Progenitor cell of endocrine pancreas (in vitro differentiated cells): Measurements from ENCODE around the gene SCARF2. TPM values are rescaled to one million over a fixed set of nuclear protein-coding genes. Genes with fewer than 3 reads are reported as not detected.
"Not testable (repeated sequence)": the region's sequence is repeated elsewhere in the genome, so short reads cannot be mapped to it uniquely, and the experiment has no call there.

Experiments used
- DNase-seq: peaks from one replicate; pipeline ENCODE4 v3.0.0; 2021; ENCODE audit warnings: low spot score; ENCODE audit not compliant: unreplicated experiment
- H3K27ac Mint-ChIP-seq: 2 replicates; pipeline ENCODE4 v1.8.0; 2021; ENCODE audit warnings: mild to moderate bottlenecking, moderate library complexity, mixed read lengths
- H3K27me3 Mint-ChIP-seq: 2 replicates; pipeline ENCODE4 v1.8.0; 2021; ENCODE audit warnings: mixed read lengths
- H3K36me3 Mint-ChIP-seq: 2 replicates; pipeline ENCODE4 v1.8.0; 2022; ENCODE audit warnings: mixed read lengths; ENCODE audit not compliant: insufficient read depth
- H3K4me1 Mint-ChIP-seq: 2 replicates; pipeline ENCODE4 v1.8.0; 2021; ENCODE audit warnings: low read depth, mixed read lengths
- H3K4me3 Mint-ChIP-seq: 2 replicates; pipeline ENCODE4 v1.8.0; 2021; ENCODE audit warnings: low read depth, mild to moderate bottlenecking, moderate library complexity, mixed read lengths
- H3K9me3 Mint-ChIP-seq: 2 replicates; pipeline ENCODE4 v1.8.0; 2021; ENCODE audit warnings: low read depth, mixed read lengths
- CTCF ChIP-seq: fragments of 200-600 bp; sonication (generic); IDR thresholded peaks from one replicate; pipeline ENCODE4 v1.5.0; 2021; ENCODE audit warnings: antibody characterized with exemption, mild to moderate bottlenecking; ENCODE audit not compliant: unreplicated experiment
- long read RNA-seq: library from polyadenylated mRNA; unstranded; transcript quantifications from one replicate; pipeline ENCODE4 v2.0.0, GENCODE V29; 2020
- total RNA-seq: library from RNA; stranded (reverse); gene quantifications from 2 replicates; pipeline ENCODE4 v1.2.1, GENCODE V29; 2021

SCARF2 gene
- total RNA-seq, result 14.4 and 14.6 TPM in 2 replicates
- long read RNA-seq, partial matches to known transcripts, result 0 of 1 reads
- long read RNA-seq, other reads (novel, unspliced or antisense), result 1 of 1 reads

GRCh38 chr22:20437613-20438426, at the start of gene SCARF2:
Gene SCARF2 (minus strand): TSS chr22:20437825. CDS start chr22:20437754, 71 bp downstream.
- peaks cover 42% of the 10 kb centered on the region for H3K27me3 Mint-ChIP-seq
- H3K36me3 Mint-ChIP-seq, result peaks cover 9% of the 10 kb centered on the region
- no peak for TF ChIP-seq CTCF
- no peaks in the 10 kb centered on the region for H3K9me3 Mint-ChIP-seq
- DNase-seq, result peak; percentile 63
- peak within 1 kb of the TSS; percentile 89 for H3K27ac Mint-ChIP-seq
- H3K4me3 Mint-ChIP-seq, result peak within 1 kb of the TSS; percentile 79
- peaks cover 9% of the 10 kb centered on the region for H3K4me1 Mint-ChIP-seq

- peaks cover 20% of the 10 kb centered on the region for H3K36me3 Mint-ChIP-seq
- H3K27ac Mint-ChIP-seq, result no peak overlapping the region
- no peak overlapping the region for H3K4me3 Mint-ChIP-seq
- no peaks in the 10 kb centered on the region for H3K9me3 Mint-ChIP-seq
- H3K4me1 Mint-ChIP-seq, result peaks cover 8% of the 10 kb centered on the region
- H3K27me3 Mint-ChIP-seq, result no peaks in the 10 kb centered on the region
- DNase-seq, result no peak
- TF ChIP-seq CTCF, result no peak
Observed at GRCh38 chr22:20486229-20486628, 48.6 kb upstream of the SCARF2 start.

GRCh38 chr22:20484948-20485683, 47.5 kb upstream of the SCARF2 start:
- TF ChIP-seq CTCF, result no peak
- Mint-ChIP-seq H3K9me3 (no peaks in the 10 kb centered on the region), H3K4me1 (peaks cover 8% of the 10 kb centered on the region), H3K27me3 (no peaks in the 10 kb centered on the region), H3K4me3 (no peak overlapping the region), H3K36me3 (peaks cover 21% of the 10 kb centered on the region), H3K27ac (peak overlapping the region; percentile 63)
- DNase-seq, result no peak

- H3K27ac Mint-ChIP-seq, result no peak overlapping the region
- DNase-seq, result no peak
- peaks cover 26% of the 10 kb centered on the region for H3K36me3 Mint-ChIP-seq
- peaks cover 5% of the 10 kb centered on the region for H3K4me1 Mint-ChIP-seq
- no peaks in the 10 kb centered on the region for H3K27me3 Mint-ChIP-seq
- no peak overlapping the region for H3K4me3 Mint-ChIP-seq
- no peak for TF ChIP-seq CTCF
- peaks cover 6% of the 10 kb centered on the region for H3K9me3 Mint-ChIP-seq
Observed at GRCh38 chr22:20483771-20484170, 46.1 kb upstream of the SCARF2 start.

- not testable (repeated sequence) for H3K27me3 Mint-ChIP-seq, H3K9me3 Mint-ChIP-seq, DNase-seq, H3K4me3 Mint-ChIP-seq, H3K4me1 Mint-ChIP-seq, H3K27ac Mint-ChIP-seq
- peaks cover 25% of the 10 kb centered on the region for H3K36me3 Mint-ChIP-seq
Observed at GRCh38 chr22:20483143-20483506, 45.5 kb upstream of the SCARF2 start.
